PFSK-1 (cell line): ENCODE measurements around the gene TRPM2.

Source experiments
- POLR2AphosphoS5 ChIP-seq: IDR thresholded peaks from 2 replicates; pipeline ENCODE4 v1.6.1; 2012; ENCODE audit warnings: low read depth, mild to moderate bottlenecking, control low read depth, low read length, moderate library complexity
- REST ChIP-seq, 2 experiments: IDR thresholded peaks; 2 replicates each; pipeline versions ENCODE4 v1.6.1 to v1.8.0; 2011 to 2012; ENCODE audit warnings: low read depth in 2 of 2, low read length in 2 of 2, control low read depth in 1 of 2, inconsistent platforms in 1 of 2, mild to moderate bottlenecking in 1 of 2, moderate library complexity in 1 of 2; ENCODE audit not compliant: insufficient read depth in 1 of 2
- SIN3A ChIP-seq: IDR thresholded peaks from 2 replicates; pipeline ENCODE4 v1.6.1; 2012; ENCODE audit warnings: mild to moderate bottlenecking, low read length, moderate library complexity, borderline replicate concordance; ENCODE audit not compliant: insufficient read depth

GRCh38 chr21:44332965-44333364, 20.5 kb upstream of the TRPM2 start:
- TF ChIP-seq POLR2AphosphoS5 (no peak), SIN3A (no peak), REST (IDR thresholded peaks at IDR 0.05; ENCODE audit: insufficient read depth in 1 of 2, low read depth in 2 of 2, low read length in 2 of 2) (no peak)
